IPS-11a (cell line): ENCODE data around the gene SELENOI.

ENCODE experiments used
- H3K4me3 ChIP-seq: one replicate; pipeline ENCODE4 v1.5.1; 2013; ENCODE audit warnings: low read depth, low read length, control low read depth

Gene SELENOI

GRCh38 chr2:26409785-26410184 lies 63.8 kb downstream of the SELENOI start:
- H3K4me3 ChIP-seq = no peak overlapping the region

DNA sequence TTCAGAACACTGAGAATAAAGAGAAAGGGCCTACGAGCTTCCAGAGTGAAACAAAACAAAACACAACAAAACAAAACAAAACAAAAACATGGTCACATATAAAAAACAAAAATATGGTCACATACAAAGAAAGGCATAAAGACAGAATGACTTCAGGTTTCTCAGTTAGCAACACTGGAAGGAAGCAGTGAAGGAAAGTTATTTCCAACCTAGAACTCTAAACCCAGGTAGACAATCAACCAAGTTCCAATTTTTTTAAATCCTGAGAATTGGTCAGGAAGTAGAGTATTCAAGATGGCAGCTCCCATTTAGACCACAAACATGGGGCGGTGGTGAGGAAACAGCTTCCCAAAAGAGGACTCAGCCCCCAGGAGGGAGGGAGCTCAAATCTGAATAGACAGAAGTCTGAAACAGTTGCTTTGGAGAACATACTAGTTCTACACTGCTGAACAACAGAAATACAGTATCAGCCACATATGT lies 64.9 kb downstream of the SELENOI start:
- no peak overlapping the region for H3K4me3 ChIP-seq

GRCh38 chr2:26411419-26411818 lies 65.5 kb downstream of the SELENOI start:
- no peak overlapping the region for H3K4me3 ChIP-seq

GRCh38 chr2:26412091-26412673 lies 66.2 kb downstream of the SELENOI start:
- no peak overlapping the region for H3K4me3 ChIP-seq

DNA sequence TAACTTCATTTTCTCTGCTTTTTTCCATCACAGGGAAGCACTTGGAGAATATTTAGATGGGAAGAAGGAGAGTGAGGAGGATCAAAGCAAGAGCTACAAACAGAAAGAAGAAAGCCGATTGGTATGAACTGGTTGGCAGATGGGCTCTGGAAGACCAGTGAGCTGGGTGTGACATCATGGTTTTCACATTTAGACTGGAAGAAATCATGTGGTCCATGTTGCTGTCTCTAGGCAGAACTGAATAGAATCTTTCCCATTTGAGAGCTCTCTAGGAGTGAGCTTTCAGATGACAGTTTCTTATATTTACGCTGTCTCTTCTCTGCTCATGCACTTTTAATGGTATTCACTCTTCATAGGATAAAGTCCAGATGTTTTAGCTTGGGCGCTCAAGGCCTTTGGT lies 68.4 kb downstream of the SELENOI start:
- no peak overlapping the region for H3K4me3 ChIP-seq

DNA sequence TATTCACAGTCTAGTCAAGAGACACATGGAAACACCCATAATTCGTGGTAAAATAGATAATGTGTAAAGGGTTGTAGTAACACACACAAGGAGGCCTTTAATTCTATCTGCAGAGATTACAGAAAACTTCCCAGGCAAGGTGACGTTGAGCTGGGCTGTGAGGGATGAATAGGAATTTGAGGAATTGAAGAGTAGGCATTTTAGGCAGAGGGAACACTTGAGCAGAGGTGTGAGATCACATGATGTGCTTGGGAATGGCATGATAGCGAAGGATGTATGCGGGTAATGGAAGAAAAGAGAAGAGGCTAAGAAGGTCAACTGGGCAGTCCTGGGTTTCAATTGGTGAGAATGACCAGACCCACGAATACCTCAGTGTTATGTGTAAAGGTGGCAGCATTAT lies 76.0 kb downstream of the SELENOI start:
- no peak overlapping the region for H3K4me3 ChIP-seq

DNA sequence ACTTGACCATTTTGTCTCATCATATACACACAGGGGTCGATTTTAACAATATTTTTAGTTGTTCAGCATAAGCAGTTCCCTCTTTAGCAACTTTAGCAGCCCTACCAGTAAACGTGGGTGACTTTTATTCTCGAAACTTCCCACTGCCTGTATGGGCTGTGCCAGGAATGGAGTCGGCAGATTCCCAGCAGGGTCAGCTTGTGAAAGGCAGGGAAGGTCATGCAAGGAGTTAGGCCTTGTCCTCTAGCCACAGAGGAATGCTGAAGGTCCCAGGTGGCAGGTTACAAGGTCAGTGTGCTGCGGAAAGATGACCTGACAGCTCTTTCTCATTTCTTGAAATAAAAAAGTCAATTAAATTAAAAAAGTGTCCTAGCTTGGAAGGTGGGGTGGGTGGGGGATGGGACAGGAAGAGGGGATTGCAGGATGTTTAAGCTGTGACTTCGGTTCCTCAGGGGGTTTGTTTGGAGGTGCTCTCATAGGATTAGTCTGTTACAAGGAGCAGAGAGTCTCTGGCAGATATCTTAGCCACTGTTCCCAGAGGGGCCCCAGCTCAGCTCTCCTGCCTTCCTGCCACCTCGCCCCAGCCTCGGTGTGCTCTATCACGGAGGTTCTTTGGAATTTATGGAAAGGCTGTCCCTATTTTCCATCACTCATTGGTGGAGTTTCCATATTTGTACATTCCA lies 77.1 kb downstream of the SELENOI start:
- no peak overlapping the region for H3K4me3 ChIP-seq

DNA sequence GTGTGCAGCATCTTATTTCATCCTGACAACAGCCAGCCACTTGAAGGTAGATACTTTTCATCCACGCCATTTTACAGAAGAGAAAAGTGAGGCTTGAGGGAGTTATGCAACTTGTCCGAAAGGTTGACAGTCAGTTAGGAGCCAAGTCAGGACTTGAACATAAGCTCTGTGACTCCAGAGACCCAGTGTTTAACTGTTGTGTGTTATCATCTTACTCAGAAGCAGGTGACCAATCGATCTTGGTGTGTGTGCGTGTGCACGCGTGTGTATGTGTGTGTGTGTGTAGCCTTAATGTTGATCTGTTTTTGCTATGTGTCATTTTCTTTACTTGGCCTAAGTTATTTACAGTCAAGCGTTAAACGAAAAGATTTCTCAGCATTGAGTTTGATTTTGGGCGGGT lies 77.8 kb downstream of the SELENOI start:
- no peak overlapping the region for H3K4me3 ChIP-seq

GRCh38 chr2:26424221-26424620 lies 78.3 kb downstream of the SELENOI start:
- H3K4me3 ChIP-seq = no peak overlapping the region

DNA sequence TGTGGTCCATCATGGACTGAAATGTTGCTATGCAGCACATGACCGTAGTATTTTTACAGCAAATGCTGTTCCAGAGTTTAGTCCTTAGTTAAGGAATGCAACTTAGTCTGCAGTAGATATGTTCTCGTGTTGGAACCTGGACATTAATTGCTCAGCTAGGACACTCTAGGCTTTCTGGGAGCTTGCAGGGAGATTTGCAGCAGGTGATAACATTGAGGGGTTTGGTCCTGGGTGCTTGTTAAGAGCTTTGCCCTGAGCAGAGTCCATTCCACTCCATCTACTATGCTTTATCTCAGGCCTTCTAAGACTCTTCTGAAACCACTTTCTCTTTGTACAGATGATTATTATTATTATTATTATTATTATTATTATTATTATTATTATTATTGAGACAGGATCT lies 82.9 kb downstream of the SELENOI start:
- H3K4me3 ChIP-seq = no peak overlapping the region

DNA sequence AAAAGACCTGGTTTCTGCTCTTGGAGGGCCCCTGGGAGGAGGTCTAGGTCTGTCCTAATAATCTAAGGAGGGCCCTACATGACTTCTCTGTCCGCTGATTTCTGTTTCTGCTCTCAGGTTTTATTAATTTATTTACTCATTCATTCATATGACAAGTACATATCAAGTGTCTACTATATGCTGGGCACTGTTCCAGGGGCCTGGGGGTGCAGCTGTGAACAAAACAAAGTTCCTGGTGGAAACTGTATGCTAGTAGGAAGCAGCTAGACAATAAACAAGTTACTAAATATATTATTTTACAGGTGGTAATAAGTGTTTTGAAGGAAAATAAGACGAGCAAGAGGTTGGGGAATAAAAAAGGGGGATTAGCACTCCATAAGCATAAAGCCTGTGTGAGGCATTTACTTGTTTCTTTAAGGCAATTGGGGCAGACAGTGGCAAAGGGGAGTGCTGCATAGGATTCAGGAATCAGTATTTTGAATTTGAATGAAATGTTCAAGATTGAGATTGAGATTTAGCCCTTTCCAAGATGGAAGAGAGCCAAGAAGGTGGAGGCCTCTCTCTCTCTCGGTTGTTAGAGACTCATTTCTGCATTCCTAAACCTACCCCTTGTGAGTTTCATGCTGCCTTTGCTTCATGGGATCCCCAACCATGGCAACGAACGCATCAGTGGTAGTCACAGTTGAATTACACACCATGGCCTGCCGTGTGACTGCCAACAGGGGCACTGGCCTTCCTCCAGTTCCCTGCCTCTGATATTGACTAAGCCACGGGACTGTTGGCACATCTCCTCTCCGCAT lies 84.0 kb downstream of the SELENOI start:
- H3K4me3 ChIP-seq = no peak overlapping the region

- H3K4me3 ChIP-seq = no peak overlapping the region
These were observed 84.9 kb downstream of the SELENOI start for GRCh38 chr2:26430826-26431225.

- no peak overlapping the region for H3K4me3 ChIP-seq
These were observed 86.4 kb downstream of the SELENOI start for GRCh38 chr2:26432363-26432762.

GRCh38 chr2:26432859-26433258 lies 86.9 kb downstream of the SELENOI start:
- no peak overlapping the region for H3K4me3 ChIP-seq

GRCh38 chr2:26435106-26435505 lies 89.2 kb downstream of the SELENOI start:
- H3K4me3 ChIP-seq = no peak overlapping the region

DNA sequence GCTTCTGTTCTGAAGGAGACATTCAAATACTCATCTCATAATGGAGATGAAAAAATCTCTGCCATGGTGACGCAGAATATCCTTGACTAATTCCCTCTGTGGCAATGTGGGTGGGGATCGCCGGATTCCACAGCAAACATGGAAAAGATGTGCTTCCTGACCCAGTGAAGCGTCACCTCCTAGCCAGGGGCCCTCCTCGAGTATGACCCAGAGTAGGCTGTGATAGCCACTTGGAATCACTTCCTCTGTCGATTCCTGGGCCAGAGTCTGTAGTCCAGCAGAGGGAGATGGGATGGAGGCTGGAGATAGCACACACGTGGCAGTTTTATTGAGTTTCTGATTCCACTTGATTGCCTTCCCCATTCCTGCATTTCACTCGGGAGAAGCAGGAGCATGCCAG lies 92.6 kb downstream of the SELENOI start:
- no peak overlapping the region for H3K4me3 ChIP-seq

DNA sequence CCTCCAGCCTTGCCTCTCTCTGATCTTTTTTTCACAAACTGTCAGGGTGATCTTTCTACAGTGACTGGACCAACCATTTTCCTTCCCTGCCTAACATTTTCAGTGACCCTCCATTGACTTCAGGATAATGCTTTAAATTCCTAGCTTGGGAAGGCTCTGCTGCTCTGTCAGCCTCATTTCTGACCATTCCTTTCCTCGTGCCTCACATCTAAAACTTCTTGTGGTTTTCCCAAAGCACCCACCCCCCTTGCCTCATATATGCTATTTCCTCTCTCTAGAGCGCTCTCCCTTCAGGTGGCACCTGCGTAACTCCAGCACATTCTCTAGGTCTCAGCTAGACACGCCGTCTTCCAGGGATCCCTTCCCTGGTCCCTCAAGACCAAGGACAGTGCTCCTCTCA lies 93.0 kb downstream of the SELENOI start:
- no peak overlapping the region for H3K4me3 ChIP-seq

- no peak overlapping the region for H3K4me3 ChIP-seq
These were observed 96.4 kb downstream of the SELENOI start for GRCh38 chr2:26442301-26442700.

DNA sequence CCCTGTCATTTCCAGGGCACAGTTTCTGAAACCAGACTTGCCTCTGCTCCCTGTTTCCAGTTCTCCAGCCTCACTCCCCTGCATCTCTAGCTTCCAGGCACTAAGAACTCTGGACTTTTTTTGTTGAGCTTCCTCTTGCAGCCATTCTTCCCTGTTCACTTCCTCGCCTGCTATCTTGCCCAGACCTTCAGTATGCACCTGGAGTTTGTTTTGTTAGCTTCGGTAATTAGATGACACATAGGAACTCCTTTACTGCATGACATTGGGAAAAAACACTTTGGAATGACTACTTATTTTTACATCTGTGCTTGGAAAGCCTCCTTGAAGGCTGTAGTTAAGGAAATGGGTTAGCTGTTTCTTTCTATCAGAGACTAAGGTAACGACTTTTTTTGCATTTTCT lies 96.8 kb downstream of the SELENOI start:
- no peak overlapping the region for H3K4me3 ChIP-seq

DNA sequence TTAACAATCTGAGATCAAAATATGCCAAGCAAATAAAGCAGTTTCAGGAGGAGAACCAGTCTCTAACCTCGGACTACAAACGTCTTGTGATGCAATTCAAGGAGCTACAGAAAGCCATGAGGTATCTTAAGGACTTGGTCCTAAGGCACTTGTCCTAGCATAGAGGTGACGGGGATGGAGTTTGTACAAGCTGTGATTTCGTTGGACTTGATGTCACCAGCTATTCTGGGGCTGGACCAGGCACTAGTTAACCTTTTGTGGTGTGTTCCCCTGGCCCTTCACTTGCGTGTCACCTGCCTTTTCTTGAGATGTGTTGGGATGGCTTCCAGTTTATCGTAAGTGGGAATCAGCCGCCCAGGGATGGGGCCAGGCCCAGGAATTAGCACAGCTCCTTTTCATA lies 98.3 kb downstream of the SELENOI start:
- H3K4me3 ChIP-seq = no peak overlapping the region
